SU-DHL-6 (cell line): ENCODE data around the gene SKI.

Experiments
- H2AFZ ChIP-seq: fragments of 200-600 bp; sonication (generic); 2 replicates; pipeline ENCODE4 v1.6.1; 2014; ENCODE audit warnings: low read depth, mild to moderate bottlenecking, moderate library complexity, mixed read lengths, antibody characterized with exemption, low read length; ENCODE audit not compliant: severe bottlenecking
- H3F3A ChIP-seq: fragments of 200-600 bp; shearing (Covaris generic); 2 replicates; pipeline ENCODE4 v1.6.0; 2016; ENCODE audit warnings: antibody characterized with exemption, mild to moderate bottlenecking; ENCODE audit not compliant: insufficient read depth
- H3K27ac ChIP-seq: fragments of 200-600 bp; sonication (generic); 2 replicates; pipeline ENCODE4 v1.5.1; 2016; ENCODE audit warnings: low read depth, mild to moderate bottlenecking, low read length, moderate library complexity, mixed read lengths
- H3K27me3 ChIP-seq: fragments of 200-600 bp; sonication (generic), shearing (Covaris generic); 2 replicates; pipeline ENCODE4 v1.6.0; 2014; ENCODE audit warnings: mild to moderate bottlenecking, low read length
- H3K36me3 ChIP-seq: fragments of 200-600 bp; sonication (generic); 2 replicates; pipeline ENCODE4 v1.6.1; 2014; ENCODE audit warnings: mild to moderate bottlenecking, low read length, mixed read lengths
- H3K4me2 ChIP-seq: fragments of 300-600, 200-600 bp; shearing (Covaris generic), sonication (generic); 2 replicates; pipeline ENCODE4 v1.6.0; 2014; ENCODE audit warnings: low read length, low read depth, mild to moderate bottlenecking; ENCODE audit not compliant: poor library complexity, severe bottlenecking
- H3K4me3 ChIP-seq: fragments of 200-600 bp; sonication (generic); 2 replicates; pipeline ENCODE4 v1.5.1; 2014; ENCODE audit warnings: antibody characterized with exemption, low read length, mild to moderate bottlenecking, mixed read lengths; ENCODE audit not compliant: insufficient read depth, poor library complexity, severe bottlenecking
- H3K79me2 ChIP-seq: fragments of 200-600 bp; sonication (generic); 2 replicates; pipeline ENCODE4 v1.6.1; 2014; ENCODE audit warnings: mild to moderate bottlenecking, low read length, moderate library complexity; ENCODE audit not compliant: insufficient read depth
- H3K9ac ChIP-seq: fragments of 200-600 bp; sonication (generic); 2 replicates; pipeline ENCODE4 v1.7.0; 2014; ENCODE audit warnings: mild to moderate bottlenecking, low read length
- H3K9me2 ChIP-seq: fragments of 200-600 bp; sonication (generic); replicated peaks from 2 replicates; pipeline ENCODE4 v1.6.1; 2014; ENCODE audit warnings: low read length; ENCODE audit not compliant: insufficient read depth
- H3K9me3 ChIP-seq: fragments of 200-600 bp; sonication (generic); 2 replicates; pipeline ENCODE4 v1.6.1; 2014; ENCODE audit warnings: low read length, mixed read lengths; ENCODE audit not compliant: insufficient read depth
- H4K20me1 ChIP-seq: fragments of 200-600 bp; sonication (generic); 2 replicates; pipeline ENCODE4 v1.6.1; 2014; ENCODE audit warnings: low read depth, mild to moderate bottlenecking, antibody characterized with exemption, low read length, moderate library complexity, mixed read lengths
- CTCF ChIP-seq: fragments of 200-600 bp; sonication (generic); IDR thresholded peaks from one replicate; pipeline ENCODE4 v1.5.1; 2017; ENCODE audit warnings: antibody characterized with exemption, mild to moderate bottlenecking, low read length, moderate library complexity; ENCODE audit not compliant: insufficient read depth, poor library complexity, severe bottlenecking
- EZH2phosphoT487 ChIP-seq: fragments of 200-600 bp; sonication (generic), shearing (Covaris generic); conservative IDR thresholded peaks from 2 replicates; pipeline ENCODE4 v1.6.1; 2018; ENCODE audit warnings: mild to moderate bottlenecking, antibody characterized with exemption, low read length, moderate library complexity, mixed read lengths

The SKI gene

GRCh38 chr1:2235300-2235998 is 7.3 kb downstream of the SKI start:
- Histone ChIP-seq H4K20me1 (no peaks in the 10 kb centered on the region; the same call in 1 of the 2 replicates), H3K27ac (no peak overlapping the region)

DNA sequence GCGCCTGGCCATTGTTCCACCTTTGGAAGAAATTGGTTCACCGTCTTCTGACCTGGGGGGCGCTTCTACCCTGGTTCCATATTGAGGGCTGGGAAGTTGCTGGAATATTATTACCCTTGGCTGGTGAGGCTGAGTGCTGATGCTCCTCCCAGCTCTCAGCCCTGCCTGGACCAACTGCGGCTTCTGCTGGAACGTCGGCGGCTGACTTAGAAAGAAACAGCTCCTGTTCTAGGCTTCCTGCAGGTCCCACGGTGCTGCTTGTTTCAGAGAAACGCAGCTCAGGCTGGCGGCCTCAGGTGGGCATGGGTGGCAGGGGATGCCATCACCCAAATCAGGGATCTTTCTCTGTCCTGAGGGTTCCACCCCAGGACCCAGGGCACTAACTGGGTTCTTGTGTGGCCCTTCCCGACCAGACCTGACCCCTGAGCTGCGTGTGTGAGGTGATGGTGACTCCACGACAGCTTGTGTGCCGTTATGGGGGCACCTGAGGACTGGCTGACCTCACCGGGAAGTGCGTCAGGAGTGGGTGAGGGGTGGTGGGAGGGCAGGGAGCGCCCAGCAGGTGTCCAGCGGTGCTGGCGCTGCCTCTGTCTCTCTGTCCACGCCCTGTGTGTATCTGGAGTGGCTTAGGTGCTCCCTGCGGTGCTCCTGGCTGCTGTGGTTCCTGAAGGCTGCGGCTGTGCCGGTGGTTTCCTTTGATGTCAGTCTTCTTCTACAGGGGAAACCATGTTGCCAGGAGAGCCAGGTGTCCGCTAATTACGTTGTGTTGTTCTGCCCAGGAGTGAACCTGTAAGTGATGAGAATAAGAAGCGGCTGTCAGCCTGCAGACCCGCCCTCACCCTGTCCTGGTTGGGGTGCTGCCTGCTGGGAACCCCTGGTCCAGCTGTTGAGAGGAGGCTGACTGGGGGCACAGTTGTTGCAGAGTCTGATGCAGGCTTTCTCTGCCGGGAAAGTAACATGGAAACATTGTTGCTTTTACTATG is 8.9 kb downstream of the SKI start:
- Histone ChIP-seq H3K9ac (no peak overlapping the region), H3K4me3 (no peak overlapping the region), H3K9me2 (no peaks in the 10 kb centered on the region), H3K27ac (no peak overlapping the region), H3K79me2 (no peaks in the 10 kb centered on the region), H3K9me3 (no peaks in the 10 kb centered on the region), H2AFZ (no peak overlapping the region), H3K4me2 (no peak overlapping the region), H3K36me3 (no peaks in the 10 kb centered on the region), H3F3A (no peaks in the 10 kb centered on the region), H3K27me3 (no peaks in the 10 kb centered on the region), H4K20me1 (no peaks in the 10 kb centered on the region; the same call in 1 of the 2 replicates)
- no peak for TF ChIP-seq CTCF

More at GRCh38 chr1:2235300-2235998, 7.3 kb downstream of the SKI start:
- Histone ChIP-seq H3K9me2 (no peaks in the 10 kb centered on the region), H2AFZ (no peak overlapping the region), H3K4me3 (no peak overlapping the region), H3K9ac (no peak overlapping the region), H3K4me2 (no peak overlapping the region), H3F3A (no peaks in the 10 kb centered on the region), H3K36me3 (no peaks in the 10 kb centered on the region), H3K27me3 (no peaks in the 10 kb centered on the region), H3K79me2 (no peaks in the 10 kb centered on the region), H3K9me3 (no peaks in the 10 kb centered on the region)
- TF ChIP-seq EZH2phosphoT487 (no peak), CTCF (no peak)

DNA sequence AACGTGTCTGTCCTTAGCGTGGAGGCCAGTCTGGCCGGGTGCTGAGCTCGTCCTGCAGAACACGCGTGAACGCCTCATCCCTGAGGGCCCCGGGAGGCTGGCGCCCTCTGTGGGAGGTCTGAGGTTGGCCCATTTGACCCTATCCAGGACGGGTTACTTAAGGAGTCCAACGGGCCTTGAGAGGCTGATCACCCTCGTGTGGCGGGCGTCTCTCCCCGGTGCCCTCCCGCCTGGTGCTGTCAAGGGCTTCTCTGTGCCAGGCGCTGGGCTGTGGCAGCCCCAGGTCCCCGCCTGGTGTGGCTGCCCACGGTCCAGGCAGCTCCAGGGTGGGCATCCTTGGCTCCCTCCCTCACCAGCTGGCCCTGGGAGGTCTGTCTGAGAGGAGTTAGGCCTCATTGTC is 9.7 kb downstream of the SKI start:
- Histone ChIP-seq H3K4me3 (no peak overlapping the region), H3K9ac (no peak overlapping the region), H2AFZ (no peak overlapping the region), H3K79me2 (no peaks in the 10 kb centered on the region), H3K9me3 (no peaks in the 10 kb centered on the region), H3K27ac (no peak overlapping the region), H3F3A (no peaks in the 10 kb centered on the region), H4K20me1 (no peaks in the 10 kb centered on the region; the same call in 1 of the 2 replicates), H3K9me2 (no peaks in the 10 kb centered on the region), H3K4me2 (no peak overlapping the region), H3K36me3 (no peaks in the 10 kb centered on the region), H3K27me3 (no peaks in the 10 kb centered on the region)
- TF ChIP-seq CTCF (no peak), EZH2phosphoT487 (no peak)
